GM19463 (cell line): ENCODE results near the gene ERVFRD-1.
"Not testable (repeated sequence)": the region's sequence is repeated elsewhere in the genome, so short reads cannot be mapped to it uniquely, and the experiment has no call there.

Source experiments
- ATAC-seq: cut with Tn5 transposase; IDR thresholded peaks from one replicate; pipeline ENCODE4 v1.9.1; 2021; ENCODE audit warnings: mild to moderate bottlenecking, moderate library complexity; ENCODE audit not compliant: unreplicated experiment

ERVFRD-1 gene

GRCh38 chr6:11092668-11093375 lies 18.7 kb downstream of the ERVFRD-1 start:
- ATAC-seq = peak; percentile 22

GRCh38 chr6:11091141-11091540 lies 20.4 kb downstream of the ERVFRD-1 start:
- not testable (repeated sequence) for ATAC-seq

- ATAC-seq = no peak
Measured at GRCh38 chr6:11089695-11090094, 21.8 kb downstream of the ERVFRD-1 start.

DNA sequence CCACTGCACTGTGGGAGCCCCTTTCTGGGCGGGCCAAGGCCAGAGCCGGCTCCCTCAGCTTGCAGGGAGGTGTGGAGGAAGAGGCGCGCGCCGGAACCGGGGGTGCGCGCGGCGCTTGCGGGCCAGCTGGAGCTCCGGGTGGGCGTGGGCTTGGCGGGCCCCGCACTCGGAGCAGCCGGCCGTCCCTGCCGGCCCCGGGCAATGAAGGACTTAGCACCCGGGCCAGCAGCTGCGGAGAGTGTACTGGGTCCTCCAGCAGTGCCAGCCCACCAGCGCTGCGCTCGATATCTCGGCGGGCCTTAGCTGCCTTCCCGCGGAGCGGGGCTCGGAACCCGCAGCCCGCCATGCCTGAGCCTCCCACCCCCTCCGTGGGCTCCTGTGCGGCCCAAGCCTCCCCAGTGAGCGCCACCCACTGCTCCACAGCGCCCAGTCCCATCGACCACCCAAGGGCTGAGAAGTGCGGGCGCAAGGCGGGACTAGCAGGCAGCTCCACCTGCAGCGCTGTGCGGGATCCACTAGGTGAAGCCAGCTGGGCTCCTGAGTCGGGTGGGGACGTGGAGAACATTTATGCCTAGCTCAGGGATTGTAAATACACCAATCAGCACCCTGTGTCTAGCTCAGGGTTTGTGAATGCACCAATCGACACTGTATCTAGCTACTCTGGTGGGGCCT lies 24.2 kb downstream of the ERVFRD-1 start:
- not testable (repeated sequence) for ATAC-seq

GRCh38 chr6:11085758-11086435 lies 25.6 kb downstream of the ERVFRD-1 start:
- ATAC-seq = no peak

- ATAC-seq = no peak
Measured at GRCh38 chr6:11083956-11084355, 27.6 kb downstream of the ERVFRD-1 start.

GRCh38 chr6:11083491-11083890 lies 28.0 kb downstream of the ERVFRD-1 start:
- ATAC-seq = no peak

DNA sequence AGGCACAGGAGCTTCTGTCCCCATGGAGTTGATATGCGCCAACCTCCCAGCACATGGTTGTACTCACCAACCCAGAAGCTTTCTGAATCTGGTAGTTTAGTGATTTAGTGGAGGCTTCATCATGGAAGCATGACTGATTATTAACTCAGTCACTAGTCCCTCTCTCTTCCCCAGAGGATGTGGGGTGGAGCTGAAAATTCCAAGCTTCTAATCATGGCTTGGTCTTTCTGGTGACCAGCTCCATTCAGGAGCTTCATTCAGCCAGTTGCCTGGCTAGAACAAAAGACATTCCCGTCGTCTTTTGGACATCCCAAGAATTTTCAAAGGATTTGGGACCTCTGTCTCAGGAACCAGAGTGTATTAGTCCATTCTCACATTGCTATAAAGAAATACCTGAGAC lies 31.2 kb downstream of the ERVFRD-1 start:
- ATAC-seq = no peak

- ATAC-seq = no peak
Measured at GRCh38 chr6:11078266-11078665, 33.3 kb downstream of the ERVFRD-1 start.

DNA sequence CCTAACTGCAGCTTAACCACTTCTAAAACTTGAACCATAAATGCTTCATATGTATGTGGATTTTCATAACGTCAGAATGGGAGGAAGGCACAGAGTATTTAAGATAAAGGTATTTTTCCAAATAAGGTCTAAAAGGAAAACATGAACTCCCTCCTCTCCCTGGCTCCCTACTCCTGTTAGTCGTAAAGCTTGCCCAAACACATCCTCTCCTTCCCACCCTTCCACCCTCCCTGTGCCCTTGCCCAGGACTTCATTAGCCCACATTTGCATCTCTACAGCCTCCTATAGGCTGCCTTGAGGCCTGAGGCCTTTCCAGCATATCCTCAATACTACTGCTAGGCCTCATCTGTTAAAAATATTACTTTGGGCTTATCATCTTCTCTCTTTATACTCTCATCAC lies 35.0 kb downstream of the ERVFRD-1 start:
- no peak for ATAC-seq

DNA sequence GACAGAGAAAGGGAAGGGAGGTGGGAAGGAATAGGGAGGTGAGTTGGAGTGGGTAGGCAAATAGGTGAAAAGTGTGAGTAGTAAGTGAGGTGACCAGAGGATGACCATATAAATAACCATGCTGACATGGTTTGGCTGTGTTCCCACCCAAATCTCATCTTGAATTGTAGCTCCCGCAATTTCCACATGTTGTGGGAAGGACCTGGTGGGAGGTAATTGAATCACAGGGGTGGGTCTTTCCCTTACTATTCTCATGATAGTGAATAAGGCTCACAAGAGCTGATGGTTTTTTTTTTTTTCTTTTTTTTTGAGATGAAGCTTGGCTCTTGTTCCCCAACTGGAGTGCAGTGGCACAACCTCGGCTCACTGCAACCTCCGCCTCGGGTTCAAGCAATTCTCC lies 39.4 kb downstream of the ERVFRD-1 start:
- ATAC-seq = no peak

DNA sequence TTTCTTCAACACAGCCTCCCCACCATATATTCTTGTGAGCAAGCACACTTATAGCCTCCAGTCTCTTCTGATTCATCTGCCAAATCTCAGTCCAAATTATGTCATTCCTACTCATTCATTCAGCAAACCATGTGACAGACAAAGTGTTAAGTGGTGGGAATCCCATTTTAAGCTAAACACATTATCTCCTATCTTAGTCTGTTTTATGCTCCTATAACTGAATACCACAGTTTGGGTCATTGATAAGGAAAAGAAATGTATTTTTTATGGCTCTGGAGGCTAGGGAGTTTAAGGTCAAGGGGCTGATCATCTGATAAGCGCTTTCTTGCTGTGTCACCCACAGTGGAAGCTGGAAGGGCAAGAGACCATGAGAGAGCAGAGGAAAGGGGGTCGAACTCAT lies 41.8 kb downstream of the ERVFRD-1 start:
- no peak for ATAC-seq

DNA sequence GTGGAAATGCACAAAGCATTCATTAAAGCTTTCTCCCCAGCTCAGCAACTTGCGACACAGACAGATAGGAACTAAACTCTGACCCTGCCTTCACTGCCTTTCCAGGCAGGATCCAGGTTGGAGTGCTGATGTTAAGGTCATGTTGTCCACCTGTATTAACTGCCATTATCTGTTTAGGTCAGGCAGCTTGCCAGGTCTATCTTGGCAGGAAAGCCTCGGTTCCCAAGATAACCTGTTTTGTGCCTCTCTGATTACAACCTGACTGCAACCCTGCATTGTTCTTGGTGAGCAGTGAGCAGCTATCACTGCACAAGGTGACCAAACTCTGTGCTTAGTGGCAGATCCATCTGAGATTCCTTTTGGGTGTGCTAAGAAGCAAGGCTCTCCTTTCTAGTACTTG lies 44.2 kb downstream of the ERVFRD-1 start:
- no peak for ATAC-seq

DNA sequence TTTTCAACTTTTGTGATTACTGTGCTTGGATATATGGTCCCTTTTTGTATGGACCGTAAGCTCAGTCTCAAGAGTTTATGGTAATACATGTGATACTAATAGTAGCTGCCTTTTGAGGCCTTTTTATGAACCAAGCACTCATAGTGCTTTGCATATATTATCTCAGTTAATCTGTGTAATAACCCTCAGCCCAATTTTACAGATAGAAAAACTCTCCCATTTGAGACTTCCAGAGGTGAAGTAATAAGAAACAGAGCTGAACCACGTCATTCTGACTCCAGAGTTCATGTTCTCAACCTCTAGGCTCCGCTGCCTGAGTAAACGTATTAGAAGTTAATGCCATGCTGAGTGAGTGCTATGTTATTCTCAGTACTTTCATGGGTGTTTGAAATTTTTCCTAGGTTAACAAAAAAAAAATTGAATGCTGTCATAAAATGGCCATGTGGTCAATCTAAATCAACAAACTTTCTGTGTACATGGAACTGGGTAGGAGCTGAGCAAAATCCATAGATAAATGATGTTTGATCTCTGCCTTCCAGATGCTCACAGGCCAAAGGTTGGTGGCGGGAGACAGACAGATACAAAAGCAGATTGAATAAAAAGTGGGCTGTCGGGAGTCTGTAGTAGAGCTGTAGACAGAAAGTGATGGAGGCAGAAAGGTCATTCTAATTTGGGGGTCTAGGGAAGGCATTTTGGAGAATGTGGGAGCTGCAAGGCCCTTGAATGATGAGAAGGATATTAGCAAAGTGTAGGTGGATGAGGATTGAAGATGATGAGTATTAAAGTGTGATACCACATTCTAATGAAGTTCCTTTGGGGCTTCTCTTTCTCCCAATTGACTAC lies 44.8 kb downstream of the ERVFRD-1 start:
- no peak for ATAC-seq

DNA sequence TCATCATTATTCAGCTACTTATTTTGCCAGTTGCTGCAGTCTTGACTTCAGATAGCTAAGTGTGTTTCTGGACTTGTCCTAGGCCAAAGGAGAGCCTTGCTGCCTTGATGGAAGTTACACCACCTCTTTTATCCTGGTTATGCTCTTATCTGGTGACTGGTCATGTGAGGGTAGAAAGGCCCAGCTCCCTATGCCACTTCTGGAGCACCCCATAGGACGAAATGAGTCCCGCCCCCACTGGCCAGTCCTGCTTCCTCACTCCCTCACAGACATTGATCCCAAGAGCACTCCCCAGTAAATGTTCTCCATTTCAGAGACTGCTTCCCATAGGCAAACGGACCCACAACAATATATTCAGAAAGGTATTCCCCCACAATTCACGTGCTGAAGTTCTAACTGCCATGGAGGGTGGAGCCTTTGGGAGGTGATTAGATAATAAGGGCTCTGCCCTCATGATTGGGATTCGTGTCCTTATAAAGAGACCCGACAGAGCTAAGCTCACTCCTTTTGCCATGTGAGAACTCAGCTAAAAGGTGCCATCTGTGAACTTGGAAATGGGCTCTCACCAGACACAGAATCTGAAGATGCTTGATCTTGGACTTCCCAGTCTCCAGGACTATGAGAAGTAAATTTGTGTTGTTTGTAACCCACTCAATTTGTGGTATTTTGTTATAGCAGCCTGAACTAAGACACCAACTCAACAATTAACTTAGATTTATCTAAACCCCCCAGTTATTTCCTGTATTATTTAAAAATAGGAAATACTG lies 45.9 kb downstream of the ERVFRD-1 start:
- ATAC-seq = no peak

DNA sequence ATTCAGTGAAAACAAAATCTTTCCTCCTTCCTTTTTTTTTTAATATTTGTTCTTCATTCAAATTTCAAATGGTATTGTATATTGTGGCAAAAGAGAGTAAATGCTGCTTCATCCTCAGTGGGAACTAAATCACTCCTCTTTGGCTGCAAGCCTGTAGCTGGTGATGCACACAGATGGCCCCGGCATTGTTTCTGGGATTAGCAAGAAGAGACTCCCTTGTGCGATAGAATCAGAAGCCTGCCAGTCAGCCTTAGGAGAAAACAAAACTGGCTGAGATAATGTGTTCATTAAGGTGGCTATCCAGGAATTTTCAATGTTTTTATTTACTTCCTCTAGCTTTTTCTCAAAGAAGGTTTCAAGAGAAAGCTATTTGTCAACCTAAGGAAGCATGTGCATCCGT lies 46.7 kb downstream of the ERVFRD-1 start:
- no peak for ATAC-seq

DNA sequence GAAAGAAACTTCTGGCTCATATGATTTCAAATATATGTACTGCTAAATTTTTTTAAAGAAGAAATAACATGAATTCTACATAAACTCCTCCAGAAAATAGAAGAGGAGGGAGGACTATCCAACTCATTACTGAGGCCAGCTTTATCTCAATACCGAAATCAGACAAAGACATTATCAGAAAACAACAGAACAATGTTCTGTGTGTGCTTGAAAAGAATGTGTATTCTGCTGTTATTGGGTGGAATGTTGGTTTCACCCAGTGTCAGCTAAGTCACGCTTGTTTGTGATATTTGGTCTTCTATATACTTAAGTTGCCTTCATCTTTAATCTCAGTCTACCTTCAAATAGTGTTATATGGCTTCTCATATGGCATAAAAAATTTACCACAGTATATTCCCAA lies 48.8 kb downstream of the ERVFRD-1 start:
- no peak for ATAC-seq

DNA sequence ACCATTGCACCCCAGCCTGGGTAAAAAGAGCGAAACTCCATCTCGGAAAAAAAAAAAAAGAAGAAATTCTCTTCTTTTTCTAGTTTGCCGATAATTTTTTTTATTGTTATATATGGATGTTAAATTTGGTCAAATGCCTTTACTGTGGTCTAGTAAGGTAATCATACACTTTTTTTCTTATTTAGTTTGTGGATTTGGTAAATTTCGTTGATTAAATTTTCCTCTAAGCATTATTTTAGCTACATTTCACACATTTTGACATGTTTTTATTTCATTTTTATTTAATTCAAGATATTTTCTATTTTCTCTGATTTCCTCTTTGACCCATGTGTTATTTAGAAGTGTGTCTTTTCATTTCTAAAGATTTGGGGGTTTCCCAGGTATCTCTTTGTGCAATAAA lies 49.4 kb downstream of the ERVFRD-1 start:
- ATAC-seq = no peak

GRCh38 chr6:11058406-11058805 lies 53.1 kb downstream of the ERVFRD-1 start:
- no peak for ATAC-seq

DNA sequence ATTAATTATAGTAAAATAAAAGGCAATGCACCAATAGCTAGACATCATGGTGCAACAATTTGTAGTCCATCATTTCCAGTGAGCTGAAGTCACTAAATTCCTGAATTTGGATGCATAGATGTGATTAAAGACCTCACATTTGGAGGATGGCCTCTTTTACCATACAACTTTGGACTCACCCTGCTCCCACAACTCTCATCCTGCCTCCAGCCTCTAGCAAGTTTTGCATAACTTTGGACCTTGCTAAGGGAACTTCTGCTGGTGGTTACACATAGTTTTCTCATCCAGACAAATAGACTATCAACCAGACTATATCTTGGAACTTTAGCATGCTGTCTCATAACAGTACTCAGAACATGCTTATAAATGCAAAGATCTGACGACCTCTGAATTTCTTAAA lies 54.7 kb downstream of the ERVFRD-1 start:
- ATAC-seq = no peak
